OCI-LY3 (cell line): ENCODE measurements around the gene SH2D3A.

Source experiments
- H2AFZ ChIP-seq: fragments of 200-600, 300-600 bp; shearing (Covaris generic); 2 replicates; pipeline ENCODE4 v1.6.0; 2014; ENCODE audit warnings: antibody characterized with exemption, low read depth, low read length
- H3K27ac ChIP-seq: fragments of 200-600, 300-600 bp; sonication (generic); 2 replicates; pipeline ENCODE4 v1.5.1; 2014; ENCODE audit warnings: mild to moderate bottlenecking, low read length, moderate library complexity, mixed read lengths
- H3K27me3 ChIP-seq: fragments of 200-600, 300-600 bp; sonication (generic); 2 replicates; pipeline ENCODE4 v1.6.1; 2014; ENCODE audit warnings: low read depth, low read length, mixed read lengths
- H3K36me3 ChIP-seq: fragments of 200-600, 300-600 bp; sonication (generic); replicated peaks from 2 replicates; pipeline ENCODE3; 2014; ENCODE audit warnings: low read depth, low read length, mixed read lengths
- H3K4me1 ChIP-seq: fragments of 300-600, 200-600 bp; sonication (generic); 2 replicates; pipeline ENCODE4 v1.6.1; 2014; ENCODE audit warnings: low read length, mixed read lengths
- H3K4me2 ChIP-seq: fragments of 200-600, 300-600 bp; sonication (generic); 2 replicates; pipeline ENCODE4 v1.6.1; 2014; ENCODE audit warnings: low read length, mixed read lengths
- H3K4me3 ChIP-seq: fragments of 300-600, 200-600 bp; sonication (generic); 2 replicates; pipeline ENCODE4 v1.5.1; 2014; ENCODE audit warnings: antibody characterized with exemption, mild to moderate bottlenecking, low read length, moderate library complexity
- H3K79me2 ChIP-seq: fragments of 300-600, 200-600 bp; shearing (Covaris generic); 2 replicates; pipeline ENCODE4 v1.6.1; 2014; ENCODE audit warnings: mild to moderate bottlenecking, low read length, mixed read lengths
- H3K9ac ChIP-seq: fragments of 300-600, 200-600 bp; shearing (Covaris generic); 2 replicates; pipeline ENCODE4 v1.6.0; 2014; ENCODE audit warnings: mild to moderate bottlenecking, low read length, moderate library complexity
- H3K9me3 ChIP-seq: fragments of 200-600, 300-600 bp; shearing (Covaris generic); 2 replicates; pipeline ENCODE4 v1.6.1; 2014; ENCODE audit warnings: low read length, mixed read lengths; ENCODE audit not compliant: insufficient read depth
- H4K20me1 ChIP-seq: fragments of 200-600, 300-600 bp; sonication (generic); 2 replicates; pipeline ENCODE4 v1.6.1; 2016; ENCODE audit warnings: low read length, mixed read lengths; ENCODE audit not compliant: insufficient read depth
- CTCF ChIP-seq: fragments of 200-600, 300-600 bp; sonication (generic); IDR thresholded peaks from 2 replicates; pipeline ENCODE4 v1.5.1; 2014; ENCODE audit warnings: antibody characterized with exemption, low read length, low read depth
- EZH2phosphoT487 ChIP-seq: fragments of 200-600 bp; shearing (Covaris generic); IDR thresholded peaks from 2 replicates; pipeline ENCODE4 v1.6.1; 2018; ENCODE audit warnings: antibody characterized with exemption, mixed run types, low read depth

Gene SH2D3A

GRCh38 chr19:6730153-6730804 is 37.0 kb downstream of the SH2D3A start:
- peaks cover 5% of the 10 kb centered on the region for H3K36me3 ChIP-seq
- no peaks in the 10 kb centered on the region for H3K79me2 ChIP-seq
- TF ChIP-seq EZH2phosphoT487 = no peak
- no peaks in the 10 kb centered on the region for H4K20me1 ChIP-seq
- H3K4me1 ChIP-seq = peaks cover 14% of the 10 kb centered on the region
- H3K4me2 ChIP-seq = no peak overlapping the region
- H2AFZ ChIP-seq = no peak overlapping the region
- no peak overlapping the region for H3K27ac ChIP-seq
- H3K27me3 ChIP-seq = no peaks in the 10 kb centered on the region
- no peak overlapping the region for H3K9ac ChIP-seq
- H3K4me3 ChIP-seq = no peak overlapping the region
- H3K9me3 ChIP-seq = no peaks in the 10 kb centered on the region

GRCh38 chr19:6729573-6730152 is 37.6 kb downstream of the SH2D3A start:
- no peak overlapping the region for H2AFZ ChIP-seq
- H3K9me3 ChIP-seq = no peaks in the 10 kb centered on the region
- peaks cover 5% of the 10 kb centered on the region for H3K36me3 ChIP-seq
- peaks cover 14% of the 10 kb centered on the region for H3K4me1 ChIP-seq
- H3K27ac ChIP-seq = no peak overlapping the region
- H3K4me2 ChIP-seq = no peak overlapping the region
- H3K4me3 ChIP-seq = no peak overlapping the region
- H4K20me1 ChIP-seq = no peaks in the 10 kb centered on the region
- H3K79me2 ChIP-seq = no peaks in the 10 kb centered on the region
- no peak for TF ChIP-seq EZH2phosphoT487
- no peak for TF ChIP-seq CTCF
- H3K9ac ChIP-seq = no peak overlapping the region
- H3K27me3 ChIP-seq = no peaks in the 10 kb centered on the region

- TF ChIP-seq CTCF (no peak), EZH2phosphoT487 (no peak)
- Histone ChIP-seq H3K4me1 (peaks cover 14% of the 10 kb centered on the region), H3K27ac (peak overlapping the region; percentile 48), H4K20me1 (no peaks in the 10 kb centered on the region), H3K9ac (peak overlapping the region; percentile 34; the same call in 1 of the 2 replicates), H3K4me3 (peak overlapping the region; percentile 31), H2AFZ (peak overlapping the region; percentile 84), H3K79me2 (no peaks in the 10 kb centered on the region), H3K27me3 (no peaks in the 10 kb centered on the region), H3K4me2 (peak overlapping the region; percentile 64), H3K36me3 (peaks cover 5% of the 10 kb centered on the region), H3K9me3 (no peaks in the 10 kb centered on the region)
Observed at GRCh38 chr19:6728346-6728745, 38.9 kb downstream of the SH2D3A start.

GRCh38 chr19:6725513-6726231 is 41.6 kb downstream of the SH2D3A start:
- Histone ChIP-seq H3K27me3 (no peaks in the 10 kb centered on the region), H2AFZ (no peak overlapping the region), H3K27ac (no peak overlapping the region), H3K4me3 (no peak overlapping the region), H3K36me3 (peaks cover 5% of the 10 kb centered on the region), H3K9ac (no peak overlapping the region), H4K20me1 (no peaks in the 10 kb centered on the region), H3K4me2 (no peak overlapping the region), H3K79me2 (no peaks in the 10 kb centered on the region), H3K9me3 (no peaks in the 10 kb centered on the region), H3K4me1 (peaks cover 33% of the 10 kb centered on the region)
- TF ChIP-seq CTCF = no peak
- no peak for TF ChIP-seq EZH2phosphoT487
